Activated T-helper 17 cell treated with anti-CD3 and anti-CD28 coated beads, Interleukin-2, amount 50 U/mL, for 72 hours (primary cell): ENCODE data around the gene ILK. TPM values are rescaled to one million over a fixed set of nuclear protein-coding genes. Genes with fewer than 3 reads are reported as not detected.
A peak's percentile ranks its signal among the peaks of the same experiment; 100 is the strongest.

Experiments used
- ATAC-seq: fragments of 150-1000 bp; cut with Tn5 transposase; replicated peaks from 2 replicates; pipeline ENCODE4 v1.10.0; 2021; ENCODE audit warnings: mild to moderate bottlenecking, moderate library complexity
- H3K27ac Mint-ChIP-seq: one replicate; pipeline ENCODE4 v1.8.0; 2022; ENCODE audit warnings: mixed read lengths
- H3K27me3 Mint-ChIP-seq: one replicate; pipeline ENCODE4 v1.8.0; 2022; ENCODE audit warnings: mixed read lengths
- H3K36me3 Mint-ChIP-seq: one replicate; pipeline ENCODE4 v1.8.0; 2022; ENCODE audit warnings: low read depth, mild to moderate bottlenecking, mixed read lengths
- H3K4me1 Mint-ChIP-seq: one replicate; pipeline ENCODE4 v1.8.0; 2022; ENCODE audit warnings: mixed read lengths
- H3K4me3 Mint-ChIP-seq: one replicate; pipeline ENCODE4 v1.8.0; 2022; ENCODE audit warnings: mild to moderate bottlenecking, mixed read lengths
- H3K9me3 Mint-ChIP-seq: one replicate; pipeline ENCODE4 v1.8.0; 2022; ENCODE audit warnings: mixed read lengths
- total RNA-seq, 2 donors: library from RNA; stranded (reverse); gene quantifications; one replicate each; pipeline ENCODE4 v1.2.3, GENCODE V29; 2022

ILK gene
- total RNA-seq, 2 donors from 2014 or later, result 85.0 to 113 TPM

DNA sequence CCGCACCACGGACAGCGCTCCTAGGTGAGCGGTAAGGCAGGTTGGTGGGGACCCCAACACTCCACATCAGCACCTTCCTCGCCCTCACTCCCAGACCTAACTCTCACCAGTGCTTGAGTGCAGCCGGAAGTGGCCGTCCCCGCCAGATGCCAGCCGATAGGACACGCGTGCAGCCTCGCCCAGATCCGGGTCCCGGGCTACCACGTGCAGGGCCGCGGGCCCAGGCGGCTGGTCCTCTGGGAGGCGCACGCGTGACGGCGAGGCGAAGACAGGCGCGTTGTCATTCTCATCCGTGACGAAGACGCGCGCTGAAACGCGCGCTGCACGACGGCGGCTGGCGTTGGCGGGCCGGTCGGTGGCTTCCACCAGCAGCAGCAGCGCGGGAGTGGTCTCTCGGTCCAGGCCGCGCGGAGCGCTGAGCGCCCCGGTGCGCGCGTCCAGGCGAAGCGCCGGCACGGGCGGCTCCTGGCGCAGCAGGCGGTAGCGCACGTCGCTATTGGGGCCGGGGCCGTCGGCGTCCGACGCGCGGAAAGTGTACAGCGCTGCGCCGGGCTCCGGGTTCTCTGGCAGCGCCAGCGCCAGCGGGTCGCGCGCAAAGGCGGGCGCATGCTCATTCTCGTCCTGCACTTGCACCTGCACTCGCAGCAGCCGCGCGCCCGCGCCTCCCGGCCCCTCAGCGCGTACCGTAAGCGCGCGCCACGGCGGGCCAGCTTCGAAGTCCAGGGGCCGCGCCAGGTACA, 26.5 kb downstream of the ILK start:
- Mint-ChIP-seq H3K9me3 (no peaks in the 10 kb centered on the region), H3K36me3 (no peaks in the 10 kb centered on the region), H3K27ac (no peak overlapping the region), H3K4me1 (peaks cover 6% of the 10 kb centered on the region), H3K27me3 (no peaks in the 10 kb centered on the region), H3K4me3 (no peak overlapping the region)
- ATAC-seq, result no peak

DNA sequence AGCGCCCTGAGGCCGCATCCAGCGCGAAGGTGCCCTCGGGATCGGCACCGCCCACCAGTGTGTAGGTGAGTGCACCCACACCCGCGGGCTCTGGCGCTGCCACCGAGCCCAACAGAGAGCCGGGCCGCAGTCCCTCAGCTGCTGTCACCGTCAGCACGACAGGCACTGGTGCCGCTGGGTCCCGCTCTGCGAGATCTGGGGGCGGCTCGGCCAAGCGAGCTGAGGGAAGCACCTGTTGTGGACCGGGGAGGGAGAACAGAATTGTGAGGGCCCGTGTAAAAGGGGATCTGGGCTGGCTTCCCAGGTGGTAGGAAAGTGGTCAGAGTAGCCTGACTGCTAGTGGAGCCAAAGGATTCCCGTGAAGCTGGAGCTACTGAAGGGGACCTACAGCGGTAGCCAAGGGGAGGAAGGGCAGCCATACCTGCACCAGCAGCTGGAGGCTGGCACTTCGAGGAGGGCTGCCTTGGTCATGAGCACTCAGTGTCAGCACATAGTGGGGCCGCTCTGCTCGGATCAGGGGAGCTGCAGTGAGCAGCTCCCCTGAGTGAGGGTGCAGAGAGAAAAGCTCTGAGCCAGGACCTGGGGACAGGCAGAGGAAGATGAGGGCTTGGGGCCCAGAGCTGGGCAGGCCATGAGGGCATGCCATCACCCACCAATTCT, 27.2 kb downstream of the ILK start:
- Mint-ChIP-seq H3K4me3 (no peak overlapping the region), H3K4me1 (peaks cover 6% of the 10 kb centered on the region), H3K27ac (no peak overlapping the region), H3K27me3 (no peaks in the 10 kb centered on the region), H3K9me3 (no peaks in the 10 kb centered on the region), H3K36me3 (no peaks in the 10 kb centered on the region)
- ATAC-seq, result no peak

DNA sequence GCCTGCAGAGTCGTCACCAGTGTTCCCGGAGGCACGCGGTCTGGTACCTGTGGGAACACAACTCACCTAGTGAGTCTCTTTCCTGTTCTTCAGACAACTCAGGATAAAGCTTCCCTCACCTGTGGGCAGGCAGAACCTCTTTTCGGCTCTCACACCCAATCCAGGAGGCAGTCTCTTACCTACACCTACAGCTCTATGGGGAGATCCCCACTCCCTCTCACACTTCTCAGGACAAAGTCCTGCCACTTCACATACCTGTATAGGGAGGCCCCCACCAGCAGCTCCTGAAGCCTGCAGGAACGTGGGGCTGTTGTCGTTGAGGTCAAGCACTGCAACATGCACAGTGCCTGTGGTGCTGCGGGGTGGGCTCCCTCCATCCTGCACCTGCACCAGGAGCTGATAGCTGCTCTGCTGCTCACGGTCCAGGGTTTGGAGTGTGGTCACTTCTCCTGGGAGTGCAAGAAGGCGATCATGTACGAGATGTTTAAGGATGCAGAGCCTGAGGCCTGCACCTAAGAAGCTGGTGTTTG, 27.9 kb downstream of the ILK start:
- Mint-ChIP-seq H3K27me3 (no peaks in the 10 kb centered on the region), H3K4me1 (peaks cover 6% of the 10 kb centered on the region), H3K27ac (no peak overlapping the region), H3K4me3 (no peak overlapping the region), H3K36me3 (no peaks in the 10 kb centered on the region), H3K9me3 (no peaks in the 10 kb centered on the region)
- no peak for ATAC-seq

DNA sequence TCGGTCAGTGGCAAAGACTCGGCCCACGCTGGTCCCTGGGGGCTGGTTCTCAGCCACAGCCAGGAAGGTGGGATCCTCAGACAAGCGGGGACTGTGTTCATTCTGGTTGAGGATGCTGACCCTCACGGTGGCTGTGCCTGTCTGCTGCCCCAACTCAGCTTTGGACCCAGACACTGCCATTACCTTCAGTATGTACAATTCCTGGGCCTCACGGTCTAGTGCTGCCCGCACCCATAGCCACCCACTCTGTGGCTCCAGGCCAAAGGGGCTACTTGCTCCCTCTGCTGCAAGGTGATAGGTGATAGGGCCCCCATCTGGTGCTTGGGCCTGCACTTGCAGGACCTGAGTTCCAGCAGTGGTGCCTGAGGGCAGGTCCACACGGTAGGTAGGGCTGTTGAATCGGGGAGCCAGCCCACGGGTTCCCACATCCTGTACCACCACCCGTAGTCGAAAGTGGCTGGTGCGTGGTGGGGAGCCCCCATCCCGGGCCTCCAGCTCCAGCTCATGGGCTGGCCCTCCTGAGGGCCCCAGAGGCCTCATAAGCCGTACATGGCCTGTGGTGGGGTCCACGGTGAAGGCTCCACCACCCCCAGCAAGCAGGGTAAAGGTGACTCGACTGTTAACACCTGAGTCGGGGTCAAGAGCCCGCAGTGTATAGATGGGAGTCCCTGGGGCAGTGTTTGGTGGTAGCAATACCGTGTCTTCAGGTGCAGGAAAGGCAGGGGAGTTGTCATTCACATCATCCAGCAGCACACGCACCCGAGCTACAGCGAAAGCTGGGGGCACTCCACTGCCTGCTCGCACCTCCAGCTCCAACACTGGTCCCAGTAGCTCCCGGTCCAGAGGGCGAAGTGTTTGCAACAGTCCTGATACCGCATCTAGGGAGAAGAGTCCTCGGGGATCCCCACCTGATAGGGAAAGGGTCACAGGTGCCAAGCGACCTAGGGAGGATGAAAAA, 28.8 kb downstream of the ILK start:
- Mint-ChIP-seq H3K9me3 (no peaks in the 10 kb centered on the region), H3K4me3 (no peak overlapping the region), H3K27me3 (no peaks in the 10 kb centered on the region), H3K27ac (no peak overlapping the region), H3K36me3 (no peaks in the 10 kb centered on the region), H3K4me1 (peaks cover 5% of the 10 kb centered on the region)
- peak; percentile 63 for ATAC-seq

DNA sequence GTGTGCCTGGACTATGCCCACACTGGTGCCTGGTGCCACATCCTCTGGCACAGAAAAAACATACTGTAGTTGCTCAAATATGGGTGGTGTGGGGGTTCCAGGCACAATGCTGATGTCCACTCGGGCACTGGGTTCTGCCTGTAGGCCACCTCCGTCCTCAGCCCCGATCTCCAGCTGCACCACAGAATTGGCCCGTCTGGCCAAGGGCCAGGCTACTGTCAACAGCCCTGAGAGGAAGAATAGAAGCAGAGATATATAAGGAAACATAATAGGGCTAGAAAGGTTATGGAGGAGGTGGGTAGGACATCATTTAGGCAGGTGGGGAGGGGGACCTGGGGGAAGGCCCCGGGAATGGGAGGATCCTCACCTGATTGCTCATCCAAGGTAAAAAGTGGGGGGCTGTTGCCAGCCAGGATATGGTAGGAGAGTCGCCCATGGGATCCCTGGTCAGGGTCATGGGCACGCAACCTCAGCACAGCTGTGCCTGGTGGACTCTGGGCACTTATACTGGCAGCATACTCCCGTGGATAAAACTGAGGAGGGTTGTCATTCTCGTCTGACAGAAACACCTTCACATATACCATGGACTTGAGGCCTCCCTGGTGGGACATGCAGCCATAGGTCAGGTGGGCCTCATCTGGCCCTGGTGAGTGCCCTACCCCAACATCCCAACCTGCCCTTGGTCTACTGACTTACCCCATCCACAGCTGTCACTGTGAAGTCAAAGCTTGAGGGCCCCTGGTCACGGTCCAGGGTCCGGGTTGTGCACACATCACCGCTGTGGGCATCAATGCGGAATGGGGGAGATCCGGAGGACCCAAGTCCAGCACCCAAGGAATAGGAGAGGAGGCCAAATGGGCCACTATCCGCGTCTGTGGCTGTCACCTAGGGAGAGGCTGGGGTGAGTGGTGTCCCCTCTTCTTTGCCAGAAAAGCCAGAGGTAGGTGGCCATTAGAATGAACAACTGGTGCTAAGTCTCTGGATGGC, 30.1 kb downstream of the ILK start:
- no peak overlapping the region for H3K4me3 Mint-ChIP-seq
- no peaks in the 10 kb centered on the region for H3K36me3 Mint-ChIP-seq
- no peak overlapping the region for H3K27ac Mint-ChIP-seq
- H3K4me1 Mint-ChIP-seq, result no peaks in the 10 kb centered on the region
- no peaks in the 10 kb centered on the region for H3K27me3 Mint-ChIP-seq
- no peak for ATAC-seq
- H3K9me3 Mint-ChIP-seq, result no peaks in the 10 kb centered on the region

DNA sequence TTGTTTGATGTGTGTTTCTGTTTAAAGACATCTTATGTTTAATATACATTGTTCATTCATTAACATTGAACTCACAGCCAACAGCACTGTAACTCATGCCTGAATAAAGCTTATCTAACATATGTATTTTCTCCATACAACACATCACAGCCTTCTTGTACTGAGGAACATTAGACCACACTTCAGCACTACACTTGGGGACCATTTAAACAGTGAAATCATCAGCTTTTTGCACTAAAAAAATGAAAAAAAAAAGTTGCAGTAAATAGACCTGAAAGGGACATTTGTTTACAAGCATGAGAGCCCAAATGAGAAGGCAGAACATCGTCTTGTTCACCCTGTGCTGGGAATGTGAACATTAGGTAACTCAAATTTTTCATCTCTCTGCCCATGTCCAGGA, 31.0 kb downstream of the ILK start:
- no peak for ATAC-seq

DNA sequence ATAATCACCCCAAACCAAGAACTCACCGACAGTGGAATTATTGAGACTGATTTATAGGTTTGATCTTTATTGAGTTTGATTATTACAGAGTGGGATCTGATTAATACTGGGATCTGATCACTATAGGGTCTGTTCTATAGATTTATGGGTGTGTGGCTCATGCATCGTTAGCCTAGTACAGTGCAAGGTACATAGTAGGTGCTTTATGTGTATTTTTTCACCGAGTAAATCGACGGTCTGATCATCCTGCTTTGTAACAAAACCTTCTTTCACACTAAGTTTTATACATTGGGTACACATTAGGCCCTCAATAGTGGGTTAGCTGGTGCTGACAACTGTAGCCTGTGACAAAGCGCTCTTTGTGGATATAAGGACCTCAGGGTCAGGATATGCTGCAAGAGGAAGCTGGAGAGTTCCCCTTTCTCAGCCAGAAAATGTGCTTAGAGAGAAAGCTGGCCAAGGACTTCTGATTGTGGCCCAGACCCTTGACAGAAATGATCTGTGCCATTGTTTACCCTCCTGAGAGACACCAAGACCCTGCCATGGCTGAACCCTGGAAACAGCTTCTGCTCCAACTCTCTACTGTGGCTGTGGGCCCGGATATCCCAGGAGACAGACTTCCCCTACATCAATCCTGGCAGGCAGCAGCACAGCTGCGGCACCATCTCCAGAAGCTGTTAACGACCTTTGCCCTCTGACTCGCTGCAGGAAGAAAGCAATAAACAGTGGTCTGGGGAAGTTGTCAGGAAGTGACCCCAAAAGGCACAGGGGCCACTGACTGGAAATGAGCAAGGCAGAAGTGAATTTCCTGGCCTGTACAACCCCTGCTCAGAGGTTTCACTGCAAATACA, 31.7 kb downstream of the ILK start:
- ATAC-seq, result no peak
- H3K4me1 Mint-ChIP-seq, result no peaks in the 10 kb centered on the region
- H3K27me3 Mint-ChIP-seq, result no peaks in the 10 kb centered on the region
- H3K27ac Mint-ChIP-seq, result no peak overlapping the region
- H3K36me3 Mint-ChIP-seq, result no peaks in the 10 kb centered on the region
- no peak overlapping the region for H3K4me3 Mint-ChIP-seq
- no peaks in the 10 kb centered on the region for H3K9me3 Mint-ChIP-seq

More for the DNA sequence above, 31.0 kb downstream of the ILK start:
- Mint-ChIP-seq H3K4me1 (no peaks in the 10 kb centered on the region), H3K36me3 (no peaks in the 10 kb centered on the region), H3K27ac (no peak overlapping the region), H3K9me3 (no peaks in the 10 kb centered on the region), H3K4me3 (no peak overlapping the region), H3K27me3 (no peaks in the 10 kb centered on the region)

DNA sequence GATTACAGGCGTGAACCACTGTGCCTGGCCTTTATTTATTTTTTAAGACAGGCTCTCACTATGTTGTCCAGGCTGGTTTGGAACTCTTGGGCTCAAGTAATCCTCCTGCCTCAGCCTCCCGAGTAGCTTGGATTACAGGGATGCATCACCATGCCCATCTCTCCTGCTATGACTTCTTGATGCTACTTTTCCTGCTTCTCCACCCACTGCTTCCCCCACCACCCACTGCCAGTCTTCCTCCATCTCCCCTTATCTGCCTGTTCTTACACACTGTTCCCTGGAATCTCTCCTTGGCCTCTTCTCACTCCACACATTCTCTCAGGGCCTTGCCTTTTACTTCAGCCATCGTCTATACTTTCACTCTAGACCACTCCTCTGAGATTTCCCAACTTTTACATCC, 32.9 kb downstream of the ILK start:
- H3K27ac Mint-ChIP-seq, result no peak overlapping the region
- no peak for ATAC-seq
- no peaks in the 10 kb centered on the region for H3K27me3 Mint-ChIP-seq
- no peaks in the 10 kb centered on the region for H3K36me3 Mint-ChIP-seq
- H3K9me3 Mint-ChIP-seq, result no peaks in the 10 kb centered on the region
- no peak overlapping the region for H3K4me3 Mint-ChIP-seq
- H3K4me1 Mint-ChIP-seq, result no peaks in the 10 kb centered on the region

DNA sequence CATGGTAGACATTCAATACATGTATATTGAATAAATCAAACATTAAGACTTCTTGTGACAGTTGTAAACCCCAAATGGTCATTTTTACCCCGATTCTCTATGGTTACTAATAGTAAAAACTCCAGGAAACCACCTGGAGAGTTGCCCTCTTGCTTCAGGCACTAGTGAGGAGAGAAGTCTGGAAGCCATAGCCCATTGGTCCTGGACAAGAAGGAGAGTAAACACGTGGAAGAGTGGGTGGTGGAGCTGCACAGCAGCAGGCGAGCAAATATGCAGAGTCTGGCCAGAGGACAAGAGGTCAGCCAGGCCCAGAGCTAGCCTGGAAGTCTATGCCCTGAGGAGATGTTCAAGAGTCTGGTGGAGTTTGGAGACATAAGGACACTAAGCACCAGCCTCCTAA, 34.3 kb downstream of the ILK start:
- Mint-ChIP-seq H3K4me1 (no peaks in the 10 kb centered on the region), H3K4me3 (no peak overlapping the region), H3K27me3 (no peaks in the 10 kb centered on the region), H3K36me3 (no peaks in the 10 kb centered on the region), H3K27ac (no peak overlapping the region), H3K9me3 (no peaks in the 10 kb centered on the region)
- no peak for ATAC-seq

DNA sequence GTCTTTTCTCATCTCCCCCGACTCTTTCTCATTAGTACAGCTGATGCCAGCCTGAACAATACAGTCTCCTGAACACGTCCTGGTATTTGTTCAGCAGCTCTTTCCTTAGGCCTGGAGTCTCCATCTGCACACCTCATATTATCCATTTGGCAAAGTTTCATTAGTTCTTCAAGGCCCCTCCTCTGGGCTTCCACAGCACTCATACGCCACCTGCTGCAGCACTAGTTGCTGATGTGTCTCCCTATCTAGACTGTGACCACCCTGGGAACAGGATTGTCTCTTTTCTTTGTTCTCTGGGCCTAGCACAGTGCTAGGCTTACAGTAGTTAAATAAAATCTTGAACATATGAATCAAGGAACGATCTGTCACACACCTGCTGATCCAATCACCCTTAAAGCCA, 34.9 kb downstream of the ILK start:
- Mint-ChIP-seq H3K4me1 (no peaks in the 10 kb centered on the region), H3K9me3 (no peaks in the 10 kb centered on the region), H3K27ac (no peak overlapping the region)

DNA sequence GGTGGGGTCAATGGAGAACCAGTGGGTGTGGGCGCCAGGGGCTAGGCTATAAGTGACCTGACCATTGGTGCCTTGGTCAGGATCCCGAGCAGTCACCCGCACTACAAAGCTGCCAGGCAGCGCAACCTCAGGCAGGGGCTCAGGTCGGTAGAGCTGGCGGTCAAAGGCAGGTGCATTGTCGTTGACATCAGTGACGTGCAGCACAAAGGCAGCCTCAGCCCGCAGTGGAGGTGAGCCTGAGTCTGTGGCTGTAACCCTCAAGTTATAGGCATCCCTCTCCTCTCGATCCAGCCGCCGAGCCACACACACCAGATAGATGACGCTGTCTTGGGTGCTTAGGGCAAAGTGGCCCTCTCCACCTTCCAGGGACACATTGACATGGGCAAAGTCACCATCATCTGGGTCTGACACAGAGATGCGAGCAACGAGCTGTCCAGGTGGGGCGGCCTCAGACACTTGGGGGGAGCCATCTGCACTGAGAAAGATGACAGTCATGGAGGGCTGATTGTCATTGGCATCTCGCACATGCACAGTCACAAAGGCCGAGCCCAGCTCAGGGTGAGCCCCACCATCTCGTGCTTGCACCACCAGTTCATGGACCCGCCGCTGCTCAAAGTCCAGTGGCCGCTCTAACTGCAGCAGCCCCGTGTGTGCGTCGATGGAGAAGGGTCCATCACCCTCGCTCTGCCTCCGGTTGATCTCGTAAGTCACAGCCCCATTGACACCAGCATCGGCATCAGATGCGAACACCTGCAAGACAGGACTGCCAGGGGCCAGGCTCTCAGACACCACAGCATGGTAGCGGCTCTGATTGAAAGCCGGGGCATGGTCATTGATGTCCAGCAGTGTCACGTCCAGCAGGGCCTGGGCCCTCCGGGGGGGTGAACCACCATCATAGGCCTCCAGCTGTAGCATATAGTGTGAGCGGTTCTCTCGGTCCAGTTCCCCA, 36.7 kb downstream of the ILK start:
- H3K36me3 Mint-ChIP-seq, result no peaks in the 10 kb centered on the region
- ATAC-seq, result no peak
- no peak overlapping the region for H3K27ac Mint-ChIP-seq
- no peak overlapping the region for H3K4me3 Mint-ChIP-seq
- H3K27me3 Mint-ChIP-seq, result no peaks in the 10 kb centered on the region
- no peaks in the 10 kb centered on the region for H3K9me3 Mint-ChIP-seq
- no peaks in the 10 kb centered on the region for H3K4me1 Mint-ChIP-seq

More for the DNA sequence above, 34.9 kb downstream of the ILK start:
- H3K4me3 Mint-ChIP-seq, result no peak overlapping the region
- no peak for ATAC-seq
- no peaks in the 10 kb centered on the region for H3K27me3 Mint-ChIP-seq
- no peaks in the 10 kb centered on the region for H3K36me3 Mint-ChIP-seq

DNA sequence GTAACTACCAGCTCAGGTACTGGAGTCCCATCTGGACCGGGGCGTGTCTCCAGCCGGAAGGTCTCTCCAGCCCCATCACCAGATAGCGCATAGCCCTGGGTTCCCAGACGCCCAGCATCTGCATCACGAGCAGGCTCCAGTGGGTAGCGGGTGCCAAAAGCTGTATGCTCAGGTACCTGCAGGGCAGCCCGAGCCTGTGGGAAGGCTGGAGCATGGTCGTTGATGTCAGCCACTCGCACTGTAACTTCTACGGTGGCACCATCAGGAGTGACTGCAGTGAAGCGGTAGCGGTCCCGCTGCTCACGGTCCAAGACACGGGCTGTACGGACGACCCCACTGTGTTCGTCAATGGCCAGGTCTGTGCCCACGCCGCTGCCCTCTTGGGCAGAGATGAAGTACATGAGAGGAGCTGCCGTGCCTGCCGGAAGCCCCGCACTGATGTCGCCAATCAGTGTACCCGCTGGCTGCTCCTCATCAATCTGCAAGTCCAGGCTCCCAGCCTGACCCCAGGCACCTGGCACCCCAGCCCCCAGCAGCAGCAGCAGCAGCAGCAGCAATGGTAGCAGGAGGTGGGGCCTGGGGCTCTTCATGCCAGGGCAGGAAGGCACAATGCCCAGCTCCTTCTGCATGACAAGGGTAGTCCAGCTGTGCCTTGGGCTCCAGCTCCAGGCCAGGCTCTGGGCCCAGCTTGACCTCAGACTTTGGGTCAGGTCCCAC, 37.6 kb downstream of the ILK start:
- ATAC-seq, result no peak
- Mint-ChIP-seq H3K36me3 (no peaks in the 10 kb centered on the region), H3K4me3 (no peak overlapping the region), H3K4me1 (no peaks in the 10 kb centered on the region), H3K27ac (no peak overlapping the region), H3K27me3 (no peaks in the 10 kb centered on the region), H3K9me3 (no peaks in the 10 kb centered on the region)
